Endothelial cell of umbilical vein (primary cell): ENCODE results near the gene SPO11. TPM values are rescaled to one million over a fixed set of nuclear protein-coding genes. Genes with fewer than 3 reads are reported as not detected.

Source experiments
- BruUV-seq: library from RNA; stranded (reverse); fragments of 400-500 nt; replicated peaks from 2 replicates; lab custom pipeline; 2021; lab: Mats Ljungman, UMichigan
- CTCF ChIA-PET: fragments of 300-600, 350-600 bp; sonication (Branson Sonifier 250); formaldehyde crosslinking; loops from one replicate; lab custom pipeline; 2021; ENCODE audit warnings: antibody characterized with exemption, inconsistent platforms; lab: Charles Lee
- POLR2A ChIA-PET: fragments of 300-600, 350-600 bp; sonication (Branson Sonifier 250); formaldehyde crosslinking; loops from one replicate; lab custom pipeline; 2021; ENCODE audit warnings: antibody characterized with exemption, inconsistent platforms; lab: Charles Lee
- DNase-seq: peaks from one replicate; pipeline ENCODE4 v3.0.0-alpha.2; 2011; ENCODE audit warnings: low read depth, low spot score
- FAIRE-seq: peaks from 2 replicates; lab custom pipeline; 2011; peaks lifted over from hg19 to GRCh38; lab: Jason Lieb, UNC
- H2AFZ ChIP-seq: 2 replicates; pipeline ENCODE4 v1.6.0; 2012; ENCODE audit warnings: low read depth, low read length, control low read depth, inconsistent platforms
- H3K27ac ChIP-seq: 2 replicates; pipeline ENCODE4 v1.5.1; 2011; ENCODE audit warnings: low read depth, mild to moderate bottlenecking, control low read depth, low read length, moderate library complexity; ENCODE audit not compliant: insufficient read depth
- H3K27me3 ChIP-seq, 2 experiments: 2 replicates each; pipeline versions ENCODE4 v1.6.0 to v1.6.1; 2011; ENCODE audit warnings: low read length in 2 of 2, mixed read lengths in 1 of 2; ENCODE audit not compliant: control insufficient read depth in 2 of 2, insufficient read depth in 2 of 2
- H3K36me3 ChIP-seq, 2 experiments: 2 replicates in 1 of 2; 3 replicates in 1 of 2; pipeline ENCODE4 v1.5.1; 2011; ENCODE audit warnings: low read length in 2 of 2, mild to moderate bottlenecking in 1 of 2, moderate library complexity in 1 of 2; ENCODE audit not compliant: control insufficient read depth in 2 of 2, insufficient read depth in 2 of 2; ENCODE audit errors: extremely low read depth in 1 of 2
- H3K4me1 ChIP-seq: 3 replicates; pipeline ENCODE4 v1.5.1; 2011; ENCODE audit warnings: mild to moderate bottlenecking, low read length; ENCODE audit not compliant: control insufficient read depth, insufficient read depth; ENCODE audit errors: extremely low read depth
- H3K4me2 ChIP-seq: 2 replicates; pipeline ENCODE4 v1.6.1; 2011; ENCODE audit warnings: low read length, control low read depth, mixed read lengths; ENCODE audit not compliant: insufficient read depth
- H3K4me3 ChIP-seq, 3 experiments: fragments of 200-600 bp in 1 of 3; sonication (generic), shearing (Covaris generic) in 1 of 3; replicated peaks in 1 of 3; 2 replicates each; pipeline ENCODE4 v1.5.1; 2011 to 2016; ENCODE audit warnings: control low read depth in 3 of 3, low read length in 3 of 3, mild to moderate bottlenecking in 2 of 3, inconsistent platforms in 1 of 3, low read depth in 1 of 3, moderate library complexity in 1 of 3; ENCODE audit not compliant: insufficient read depth in 1 of 3
- H3K79me2 ChIP-seq: 2 replicates; pipeline ENCODE4 v1.6.0; 2012; ENCODE audit warnings: low read length, inconsistent platforms; ENCODE audit not compliant: control insufficient read depth, insufficient read depth
- H3K9ac ChIP-seq: replicated peaks from 2 replicates; pipeline ENCODE3; 2011; ENCODE audit warnings: low read length, control low read depth; ENCODE audit not compliant: insufficient read depth; ENCODE audit errors: extremely low read depth
- H3K9me1 ChIP-seq: replicated peaks from 3 replicates; pipeline ENCODE4 v1.6.0; 2011; ENCODE audit warnings: mild to moderate bottlenecking, low read length; ENCODE audit not compliant: control insufficient read depth, insufficient read depth; ENCODE audit errors: extremely low read depth
- H3K9me3 ChIP-seq: replicated peaks from 2 replicates; pipeline ENCODE4 v1.5.1; 2012; ENCODE audit warnings: low read length, inconsistent platforms; ENCODE audit not compliant: control insufficient read depth, insufficient read depth
- H4K20me1 ChIP-seq: replicated peaks from 2 replicates; pipeline ENCODE3; 2011; ENCODE audit warnings: mild to moderate bottlenecking, low read length; ENCODE audit not compliant: control insufficient read depth, insufficient read depth; ENCODE audit errors: extremely low read depth
- EZH2 ChIP-seq: IDR thresholded peaks from 2 replicates; pipeline ENCODE4 v1.6.1; 2012; ENCODE audit warnings: borderline replicate concordance, low read depth, mild to moderate bottlenecking, moderate library complexity, low read length, inconsistent platforms; ENCODE audit not compliant: severe bottlenecking
- POLR2A ChIP-seq: IDR thresholded peaks from 2 replicates; pipeline ENCODE4 v1.6.1; 2012; ENCODE audit warnings: low read depth, mild to moderate bottlenecking, control low read depth, low read length
- dilution Hi-C: fragments of 300-500 bp; cut with MboI; formaldehyde crosslinking; loops from one replicate; pipeline ENCODE4 v1.15.0; 2019; ENCODE audit warnings: low sequenced_read_pairs; ENCODE audit not compliant: extremely low pct_ligation_motif_present
- intact Hi-C: fragments of 100-400 bp; cut with micrococcal nuclease; formaldehyde crosslinking; loops from one replicate; pipeline ENCODE4 v1.10.0; 2022
- polyA plus RNA-seq, 4 experiments: library from polyadenylated mRNA; depleted of rRNA in 3 of 4; stranded (reverse) in 3 of 4; unstranded in 1 of 4; fragments of >200 nt; gene quantifications; 2 replicates each; pipeline versions ENCODE4 v1.2.1 to v1.2.3, GENCODE V29; 2011 to 2012; ENCODE audit warnings: missing spikeins in 1 of 4
- total RNA-seq: library from RNA; stranded (reverse); gene quantifications from 2 replicates; pipeline ENCODE4 v1.2.3, GENCODE V29; 2021
- TF ChIP-seq, protein P1 (sequence below): IDR thresholded peaks from 2 replicates; pipeline ENCODE4 v1.6.1; 2011; ENCODE audit not compliant: insufficient read depth, insufficient read length

The SPO11 gene
- total and polyA plus RNA-seq, 2 donors (not counting 3 experiments of a cell fraction or from before 2014, with no cell fraction given) = not detected

DNA sequence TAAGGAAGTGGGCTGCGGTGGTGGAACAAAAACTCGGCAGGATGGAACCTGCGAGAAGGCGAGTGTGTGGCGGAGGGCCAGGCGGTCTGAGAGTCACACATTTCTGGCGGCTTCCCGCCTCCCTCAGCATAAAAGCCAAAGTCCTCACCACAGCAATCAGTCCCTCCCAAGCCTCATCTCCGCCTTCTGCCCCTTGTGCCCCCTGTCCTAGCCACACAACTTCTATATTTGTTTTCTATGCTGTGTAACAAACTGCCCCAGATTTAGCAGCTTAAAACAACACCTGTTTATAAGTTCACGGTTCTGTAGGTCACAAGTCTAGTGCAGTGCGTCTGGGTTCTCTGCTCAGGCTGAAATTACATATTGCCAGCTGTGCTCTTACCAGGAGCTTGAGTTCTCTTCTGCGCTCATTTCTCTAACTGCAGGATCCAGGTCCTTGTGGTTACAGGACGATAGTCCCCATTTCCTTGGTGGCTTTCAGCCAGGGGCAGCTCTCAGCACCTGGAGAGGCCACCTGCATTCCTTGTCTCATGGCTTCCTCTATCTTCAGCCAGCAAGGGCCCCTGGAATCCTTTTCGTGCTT lies 11.7 kb upstream of the SPO11 start:
- DNase-seq (no peak), FAIRE-seq (no peak)
- Histone ChIP-seq H2AFZ (no peak overlapping the region), H3K4me1 (no peaks in the 10 kb centered on the region), H4K20me1 (no peaks in the 10 kb centered on the region), H3K4me3 (no peak overlapping the region), H3K27ac (no peak overlapping the region), H3K36me3 (no peaks in the 10 kb centered on the region), H3K9ac (no peak overlapping the region), H3K79me2 (no peaks in the 10 kb centered on the region), H3K9me1 (no peaks in the 10 kb centered on the region), H3K4me2 (no peak overlapping the region), H3K9me3 (no peaks in the 10 kb centered on the region), H3K27me3 (no peaks in the 10 kb centered on the region)
- intact Hi-C loops = no loop called here
- ChIA-PET CTCF (no interaction called here), POLR2A (no interaction called here)
- TF ChIP-seq EZH2 (no peak), POLR2A (no peak)
- BruUV-seq = no TSS peak
- dilution Hi-C loops = no loop called here

DNA sequence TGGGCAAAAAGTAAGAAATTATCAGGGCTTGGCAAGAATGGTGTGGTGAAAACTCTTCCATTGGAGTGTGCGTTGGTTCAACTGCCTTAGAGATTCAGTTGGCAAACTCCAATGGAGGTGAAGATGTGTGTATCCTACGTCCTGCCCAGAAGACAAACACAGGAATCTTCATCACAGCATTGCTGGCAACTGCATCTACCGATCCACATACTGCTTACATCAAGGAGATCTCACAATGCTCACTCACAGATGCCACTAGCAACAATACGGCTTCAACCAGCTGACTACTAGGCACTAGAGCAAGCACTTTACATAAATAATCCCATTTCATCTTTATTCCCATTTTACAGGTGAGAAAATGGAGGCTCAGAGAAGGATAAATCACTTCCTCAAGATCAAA lies 10.0 kb upstream of the SPO11 start:
- BruUV-seq = no TSS peak
- intact Hi-C loops (no loop called here), dilution Hi-C loops (no loop called here)
- Histone ChIP-seq H3K4me1 (no peaks in the 10 kb centered on the region), H2AFZ (no peak overlapping the region), H4K20me1 (no peaks in the 10 kb centered on the region), H3K27ac (no peak overlapping the region), H3K27me3 (no peaks in the 10 kb centered on the region), H3K9ac (no peak overlapping the region), H3K4me2 (no peak overlapping the region), H3K4me3 (no peak overlapping the region), H3K79me2 (no peaks in the 10 kb centered on the region), H3K9me3 (no peaks in the 10 kb centered on the region), H3K9me1 (no peaks in the 10 kb centered on the region), H3K36me3 (no peaks in the 10 kb centered on the region)
- FAIRE-seq = no peak
- ChIA-PET POLR2A (no interaction called here), CTCF (no interaction called here)
- DNase-seq = no peak
- TF ChIP-seq, protein P1, sequence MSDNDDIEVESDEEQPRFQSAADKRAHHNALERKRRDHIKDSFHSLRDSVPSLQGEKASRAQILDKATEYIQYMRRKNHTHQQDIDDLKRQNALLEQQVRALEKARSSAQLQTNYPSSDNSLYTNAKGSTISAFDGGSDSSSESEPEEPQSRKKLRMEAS = no peak
